Measurements from ENCODE around the gene SHC3.

- no peak for TF ChIP-seq CTCF (IDR thresholded peaks at IDR 0.05)
- no peak for TF ChIP-seq POLR2A (IDR thresholded peaks at IDR 0.05)
Measured at GRCh38 chr9:89006996-89007967, 171.3 kb downstream of the SHC3 start.
